A549 (cell line): ENCODE results near the gene RPH3AL. TPM values are rescaled to one million over a fixed set of nuclear protein-coding genes. Genes with fewer than 3 reads are reported as not detected.
"Not testable (repeated sequence)": the region's sequence is repeated elsewhere in the genome, so short reads cannot be mapped to it uniquely, and the experiment has no call there.

ENCODE experiments used
- ATAC-seq, 2 experiments: fragments of 200-7000 bp in 1 of 2; fragments of >200 bp in 1 of 2; cut with Nextera tagmentation in 1 of 2; cut with Tn5 transposase in 1 of 2; 3 replicates each; pipeline versions ENCODE4 v1.8.0 to v1.9.1; 2018 to 2020; ENCODE audit warnings: mild to moderate bottlenecking in 1 of 2, moderate library complexity in 1 of 2
- CTCF ChIA-PET: fragments of 300-600 bp; sonication (Branson Sonifier 250); formaldehyde crosslinking; extraction: SDS; loops from one replicate; lab custom pipeline; 2021; ENCODE audit warnings: antibody characterized with exemption, inconsistent platforms; lab: Yijun Ruan, JAX
- POLR2A ChIA-PET: fragments of 350-600 bp; formaldehyde crosslinking; extraction: SDS; loops from one replicate; lab custom pipeline; 2021; ENCODE audit warnings: antibody characterized with exemption, inconsistent platforms; lab: Yijun Ruan, JAX
- DNase-seq, 2 experiments: peaks; one replicate each; pipeline versions ENCODE4 v3.0.0 to v3.0.0-alpha.2; 2011 to 2016; ENCODE audit warnings: low read depth in 1 of 2, low spot score in 1 of 2
- FAIRE-seq: peaks from 2 replicates; lab custom pipeline; 2011; peaks lifted over from hg19 to GRCh38; lab: Jason Lieb, UNC
- H3K27ac ChIP-seq, 2 experiments: fragments of >200 bp; sonication (Bioruptor Twin); formaldehyde crosslinking; 3 replicates each; pipeline ENCODE4 v1.5.1; 2016 to 2017
- H3K4me1 ChIP-seq: fragments of >200 bp; sonication (Bioruptor Twin); formaldehyde crosslinking; 3 replicates; pipeline ENCODE4 v1.6.1; 2016
- H3K4me2 ChIP-seq: fragments of >200 bp; sonication (Bioruptor Twin); formaldehyde crosslinking; 3 replicates; pipeline ENCODE4 v1.6.1; 2016
- H3K4me3 ChIP-seq: fragments of >200 bp; sonication (Bioruptor Twin); formaldehyde crosslinking; 3 replicates; pipeline ENCODE4 v1.5.1; 2016
- H3K9me3 ChIP-seq: fragments of >200 bp; sonication (Bioruptor Twin); formaldehyde crosslinking; 3 replicates; pipeline ENCODE4 v1.6.1; 2016
- BHLHE40 ChIP-seq: IDR thresholded peaks from 2 replicates; pipeline ENCODE4 v1.6.1; 2012; ENCODE audit warnings: low read depth, low read length, inconsistent platforms
- CBX2 ChIP-seq: fragments of 200-600 bp; sonication (generic); IDR thresholded peaks from 2 replicates; pipeline ENCODE4 v1.6.1; 2016; ENCODE audit warnings: low read depth, mild to moderate bottlenecking, borderline replicate concordance
- CEBPB ChIP-seq, 2 experiments: fragments of >200 bp in 1 of 2; sonication (Bioruptor Twin) in 1 of 2; formaldehyde crosslinking in 1 of 2; IDR thresholded peaks; 2 replicates each; pipeline ENCODE4 v1.6.1; 2012 to 2016
- E2F6 ChIP-seq: IDR thresholded peaks from 2 replicates; pipeline ENCODE4 v1.6.1; 2012; ENCODE audit warnings: low read depth, borderline replicate concordance
- EP300 ChIP-seq, 2 experiments: fragments of >200 bp; sonication (Bioruptor Twin); formaldehyde crosslinking; IDR thresholded peaks; 2 replicates in 1 of 2; 3 replicates in 1 of 2; pipeline ENCODE4 v1.6.1; 2016 to 2017
- FOXS1 ChIP-seq: fragments of 250-450 bp; sonication (Bioruptor Pico); IDR thresholded peaks from 2 replicates; pipeline ENCODE4 v1.5.0; 2020; ENCODE audit warnings: mild to moderate bottlenecking, moderate library complexity
- GATA3 ChIP-seq: IDR thresholded peaks from 2 replicates; pipeline ENCODE4 v1.6.1; 2012; ENCODE audit warnings: borderline replicate concordance
- HEYL ChIP-seq: fragments of 250-450 bp; sonication (Bioruptor Pico); IDR thresholded peaks from 2 replicates; pipeline ENCODE4 v1.8.0; 2021; ENCODE audit warnings: mild to moderate bottlenecking, moderate library complexity
- HOXA7 ChIP-seq: fragments of 250-450 bp; sonication (Bioruptor Pico); IDR thresholded peaks from 2 replicates; pipeline ENCODE4 v1.5.0; 2020; ENCODE audit warnings: mild to moderate bottlenecking, moderate library complexity
- JUN ChIP-seq, 2 experiments: fragments of >200 bp; sonication (Bioruptor Twin); formaldehyde crosslinking; IDR thresholded peaks; 2 replicates in 1 of 2; 3 replicates in 1 of 2; pipeline ENCODE4 v1.6.1; 2016 to 2017
- NR3C1 ChIP-seq: fragments of >200 bp; sonication (Bioruptor Twin); formaldehyde crosslinking; IDR thresholded peaks from 3 replicates; pipeline ENCODE4 v1.6.1; 2017
- PHF8 ChIP-seq: fragments of 200-600 bp; sonication (generic); IDR thresholded peaks from 2 replicates; pipeline ENCODE4 v1.6.1; 2016; ENCODE audit warnings: low read depth, mild to moderate bottlenecking, antibody characterized with exemption, moderate library complexity, borderline replicate concordance
- POLR2A ChIP-seq: IDR thresholded peaks from 2 replicates; pipeline ENCODE4 v1.6.1; 2012; ENCODE audit warnings: mild to moderate bottlenecking, low read length
- RAD21 ChIP-seq, 2 experiments: fragments of >200 bp in 1 of 2; sonication (Bioruptor Twin) in 1 of 2; formaldehyde crosslinking in 1 of 2; IDR thresholded peaks in 1 of 2; conservative IDR thresholded peaks in 1 of 2; 2 replicates in 1 of 2; 3 replicates in 1 of 2; pipeline ENCODE4 v1.6.1; 2012 to 2018; ENCODE audit warnings: inconsistent platforms in 1 of 2
- RNF2 ChIP-seq: fragments of 200-600 bp; sonication (generic); IDR thresholded peaks from 2 replicates; pipeline ENCODE4 v1.6.1; 2016; ENCODE audit warnings: low read depth, mild to moderate bottlenecking, antibody characterized with exemption, moderate library complexity, borderline replicate concordance
- SREBF2 ChIP-seq: fragments of 450-650 bp; IDR thresholded peaks from 2 replicates; pipeline ENCODE4 v1.6.1; 2014; ENCODE audit warnings: mild to moderate bottlenecking, moderate library complexity
- TFCP2L1 ChIP-seq: fragments of 250-450 bp; sonication (Bioruptor Pico); IDR thresholded peaks from 2 replicates; pipeline ENCODE4 v1.5.0; 2021; ENCODE audit warnings: mild to moderate bottlenecking
- TP53 ChIP-seq: fragments of 250-450 bp; sonication (Bioruptor Pico); IDR thresholded peaks from 2 replicates; pipeline ENCODE4 v1.5.0; 2021; ENCODE audit warnings: mild to moderate bottlenecking, moderate library complexity
- ZC3H11A ChIP-seq: fragments of 450-650 bp; IDR thresholded peaks from 2 replicates; pipeline ENCODE4 v1.6.1; 2014; ENCODE audit warnings: antibody characterized with exemption, mild to moderate bottlenecking
- ZSCAN20 ChIP-seq: fragments of 250-450 bp; sonication (Bioruptor Pico); IDR thresholded peaks from 2 replicates; pipeline ENCODE4 v1.8.0; 2022; ENCODE audit warnings: mild to moderate bottlenecking, moderate library complexity
- WGBS: methylation state at CpG from one replicate; pipeline ENCODE4 v1.1.6; 2017; ENCODE audit errors: missing lambda C conversion rate; 5-methylcytosine and 5-hydroxymethylcytosine counted together
- polyA plus RNA-seq, 4 experiments: library from polyadenylated mRNA; depleted of rRNA in 3 of 4; stranded (reverse); fragments of >200 nt; fragmentation: RNase III in 1 of 4; extraction: RNeasy Plus Mini Kit Qiagen cat#74134 plus additional on column Dnase treatment in 1 of 4; gene quantifications; 2 replicates in 3 of 4; 3 replicates in 1 of 4; pipeline ENCODE4 v1.2.3, GENCODE V29; 2011 to 2017
- TF ChIP-seq, protein P1 (sequence below): fragments of 150-350 bp; IDR thresholded peaks from 2 replicates; pipeline ENCODE4 v1.6.1; 2014; ENCODE audit warnings: low read depth, mild to moderate bottlenecking, low read length
- TF ChIP-seq, protein P2 (sequence below): fragments of >200 bp; sonication (Bioruptor Twin); formaldehyde crosslinking; IDR thresholded peaks from 2 replicates; pipeline ENCODE4 v1.6.1; 2016
- TF ChIP-seq, protein P3 (sequence below): fragments of 450-650 bp; IDR thresholded peaks from 2 replicates; pipeline ENCODE4 v1.6.1; 2014; ENCODE audit warnings: antibody characterized with exemption

RPH3AL gene
- polyA plus RNA-seq, 2 of the 4 experiments (the other 2 are of a cell fraction): 23.3 to 31.1 TPM

DNA sequence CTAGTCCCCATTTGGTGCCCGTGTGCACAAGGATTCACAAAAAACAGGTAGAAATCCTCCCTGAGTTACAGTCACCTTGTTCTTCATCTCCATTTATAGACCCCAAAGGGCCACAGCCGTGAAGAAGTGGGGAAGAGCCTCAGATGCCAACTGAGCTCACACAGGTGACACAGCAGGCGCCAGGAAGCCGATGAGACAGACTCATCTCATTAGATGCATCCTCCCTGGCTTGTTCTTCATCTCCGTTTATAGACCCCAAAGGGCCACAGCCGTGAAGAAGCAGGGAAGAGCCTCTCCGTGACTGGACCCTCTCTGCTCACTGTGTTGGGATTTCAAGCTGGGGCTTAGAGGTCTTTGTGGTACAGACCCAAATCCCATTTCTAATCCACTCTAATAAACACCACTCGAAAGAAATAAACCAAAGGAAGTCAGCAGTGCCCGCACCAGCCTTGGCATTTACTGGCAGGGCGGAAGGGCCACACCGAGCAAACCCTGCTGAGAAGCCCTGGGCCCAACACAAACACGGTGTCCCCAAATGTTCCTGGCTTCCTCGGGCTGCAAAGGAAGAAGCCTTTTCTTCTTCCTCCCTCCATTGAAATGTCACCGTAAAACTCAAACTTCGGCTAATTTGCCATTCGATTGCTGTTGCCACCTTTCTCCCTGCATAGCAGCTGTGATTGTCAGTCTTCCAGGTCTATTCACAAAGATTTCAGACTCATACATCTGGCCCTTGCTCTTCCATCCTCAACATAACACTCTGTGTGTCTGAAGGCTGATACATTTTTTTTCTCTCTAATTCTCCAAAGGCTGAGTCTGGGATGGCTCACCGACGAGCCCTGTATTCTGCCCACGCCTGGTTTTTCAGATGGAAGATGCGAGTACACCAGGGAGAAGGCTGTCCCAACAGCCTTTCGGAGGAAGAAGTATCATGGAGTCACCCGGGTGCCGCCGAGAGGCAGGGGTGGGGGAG lies 126.2 kb downstream of the RPH3AL start:
- DNase-seq: no peak
- TF ChIP-seq EP300 (IDR thresholded peaks at IDR 0.05) (no peak), TP53 (CRISPR knock-in tag) (no peak), HOXA7 (CRISPR knock-in tag) (no peak), RNF2 (no peak), PHF8 (no peak), JUN (IDR thresholded peaks at IDR 0.05) (no peak), BHLHE40 (no peak), FOXS1 (CRISPR knock-in tag) (no peak), NR3C1 (no peak), HEYL (CRISPR knock-in tag) (no peak), RAD21 (conservative IDR thresholded peaks at IDR 0.05 in 1 of 2, IDR thresholded peaks at IDR 0.05 in 1 of 2) (no peak), CEBPB (IDR thresholded peaks at IDR 0.05) (no peak), ZC3H11A (no peak), CBX2 (no peak), POLR2A (no peak)
- TF ChIP-seq, protein P1, sequence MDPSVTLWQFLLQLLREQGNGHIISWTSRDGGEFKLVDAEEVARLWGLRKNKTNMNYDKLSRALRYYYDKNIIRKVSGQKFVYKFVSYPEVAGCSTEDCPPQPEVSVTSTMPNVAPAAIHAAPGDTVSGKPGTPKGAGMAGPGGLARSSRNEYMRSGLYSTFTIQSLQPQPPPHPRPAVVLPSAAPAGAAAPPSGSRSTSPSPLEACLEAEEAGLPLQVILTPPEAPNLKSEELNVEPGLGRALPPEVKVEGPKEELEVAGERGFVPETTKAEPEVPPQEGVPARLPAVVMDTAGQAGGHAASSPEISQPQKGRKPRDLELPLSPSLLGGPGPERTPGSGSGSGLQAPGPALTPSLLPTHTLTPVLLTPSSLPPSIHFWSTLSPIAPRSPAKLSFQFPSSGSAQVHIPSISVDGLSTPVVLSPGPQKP: no peak
- WGBS: 89% methylated on average over 24 of the region's 24 CpGs
- POLR2A ChIA-PET: no interaction called here
- Histone ChIP-seq H3K27ac (no peak overlapping the region), H3K4me2 (no peak overlapping the region), H3K9me3 (no peaks in the 10 kb centered on the region), H3K4me3 (no peak overlapping the region), H3K4me1 (no peaks in the 10 kb centered on the region)
- no peak for FAIRE-seq
- CTCF ChIA-PET: interaction anchor here (1.1 kb wide), 1 partner anchor 28 kb away, joined by 3 read pairs; no protein-coding TSS in a partner anchor
- ATAC-seq: no peak; a peak in 2 of 6 replicates

DNA sequence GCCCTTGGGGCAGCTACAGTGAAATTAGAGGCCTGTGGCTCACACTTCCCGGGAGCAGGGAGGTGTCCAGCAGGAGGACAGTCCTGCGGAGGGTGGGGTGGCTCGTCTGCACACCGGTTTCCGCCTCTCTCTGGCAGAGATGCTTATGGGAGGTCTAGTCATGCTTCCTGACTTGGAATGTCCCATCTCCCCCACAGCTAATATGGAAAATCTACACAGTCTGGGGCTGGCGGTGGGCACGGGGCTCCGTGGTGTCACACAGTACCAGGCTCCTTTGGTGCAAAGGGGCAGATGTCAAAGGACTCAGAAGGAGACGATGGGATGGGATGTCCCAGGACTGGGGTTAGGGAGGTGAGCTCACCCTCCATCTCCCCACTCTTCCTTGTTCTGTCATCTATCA lies 127.1 kb downstream of the RPH3AL start:
- Histone ChIP-seq H3K27ac (no peak overlapping the region), H3K4me3 (no peak overlapping the region), H3K4me1 (no peaks in the 10 kb centered on the region), H3K9me3 (no peaks in the 10 kb centered on the region), H3K4me2 (no peak overlapping the region)
- ChIA-PET CTCF (interaction anchor here (0.6 to 1.1 kb wide), 2 partner anchors 27 to 167 kb away, joined by 3 read pairs; no protein-coding TSS in a partner anchor), POLR2A (no interaction called here)
- FAIRE-seq: no peak
- TF ChIP-seq, protein P2, sequence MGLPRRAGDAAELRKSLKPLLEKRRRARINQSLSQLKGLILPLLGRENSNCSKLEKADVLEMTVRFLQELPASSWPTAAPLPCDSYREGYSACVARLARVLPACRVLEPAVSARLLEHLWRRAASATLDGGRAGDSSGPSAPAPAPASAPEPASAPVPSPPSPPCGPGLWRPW: no peak
- TF ChIP-seq HEYL (CRISPR knock-in tag): no peak
- TF ChIP-seq E2F6: no peak
- no peak for TF ChIP-seq ZSCAN20 (CRISPR knock-in tag)
- TF ChIP-seq, protein P3, sequence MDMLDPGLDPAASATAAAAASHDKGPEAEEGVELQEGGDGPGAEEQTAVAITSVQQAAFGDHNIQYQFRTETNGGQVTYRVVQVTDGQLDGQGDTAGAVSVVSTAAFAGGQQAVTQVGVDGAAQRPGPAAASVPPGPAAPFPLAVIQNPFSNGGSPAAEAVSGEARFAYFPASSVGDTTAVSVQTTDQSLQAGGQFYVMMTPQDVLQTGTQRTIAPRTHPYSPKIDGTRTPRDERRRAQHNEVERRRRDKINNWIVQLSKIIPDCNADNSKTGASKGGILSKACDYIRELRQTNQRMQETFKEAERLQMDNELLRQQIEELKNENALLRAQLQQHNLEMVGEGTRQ: no peak
- no peak for TF ChIP-seq TFCP2L1 (CRISPR knock-in tag)
- no peak for TF ChIP-seq SREBF2
- TF ChIP-seq GATA3: no peak
- ATAC-seq: no peak
- whole genome bisulfite sequencing: 92% methylated on average over 9 of the region's 9 CpGs
- DNase-seq: no peak

DNA sequence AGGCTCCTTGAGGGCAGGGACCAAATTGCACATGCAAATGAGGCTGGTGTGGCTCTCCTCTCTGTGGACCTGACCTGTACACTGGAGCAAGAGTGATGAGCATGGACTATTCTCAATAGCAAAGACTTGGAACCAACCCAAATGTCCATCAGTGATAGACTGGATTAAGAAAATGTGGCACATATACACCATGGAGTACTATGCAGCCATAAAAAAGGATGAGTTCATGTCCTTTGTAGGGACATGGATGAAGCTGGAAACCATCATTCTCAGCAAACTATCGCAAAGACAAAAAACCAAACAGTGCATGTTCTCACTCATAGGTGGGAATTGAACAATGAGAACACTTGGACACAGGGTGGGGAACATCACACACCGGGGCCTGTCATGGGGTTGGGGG lies 128.0 kb downstream of the RPH3AL start:
- CTCF ChIA-PET, POLR2A ChIA-PET, FAIRE-seq, H3K9me3 ChIP-seq, H3K4me1 ChIP-seq, H3K4me2 ChIP-seq, H3K4me3 ChIP-seq, H3K27ac ChIP-seq, DNase-seq, ATAC-seq: not testable (repeated sequence)
- 89% methylated on average over 2 of the region's 2 CpGs for WGBS
